HEK293 (cell line): ENCODE data around the gene KLK13.

Source experiments
- ZBTB17 ChIP-seq: fragments of 450-650 bp; formaldehyde crosslinking; IDR thresholded peaks from 2 replicates; pipeline ENCODE4 v1.5.1; 2016; ENCODE audit warnings: missing biosample characterization, missing genetic modification characterization
- ZIC2 ChIP-seq: fragments of 450-650 bp; formaldehyde crosslinking; IDR thresholded peaks from 2 replicates; pipeline ENCODE4 v1.5.1; 2016; ENCODE audit warnings: missing biosample characterization, missing genetic modification characterization
- ZNF350 ChIP-seq: fragments of 450-650 bp; formaldehyde crosslinking; IDR thresholded peaks from 2 replicates; pipeline ENCODE4 v1.5.0; 2017; ENCODE audit warnings: missing biosample characterization, mild to moderate bottlenecking, missing genetic modification characterization
- TF ChIP-seq, protein P1 (sequence below): fragments of 450-650 bp; formaldehyde crosslinking; IDR thresholded peaks from 2 replicates; pipeline ENCODE4 v1.5.1; 2016; ENCODE audit warnings: missing biosample characterization, missing genetic modification characterization
- TF ChIP-seq, protein P2 (sequence below): fragments of 450-650 bp; formaldehyde crosslinking; IDR thresholded peaks from 2 replicates; pipeline ENCODE4 v1.5.1; 2016; ENCODE audit warnings: missing biosample characterization, missing genetic modification characterization

- TF ChIP-seq ZIC2 (no peak), ZBTB17 (tag by site-specific recombination) (no peak), ZNF350 (tag by site-specific recombination) (no peak)
- TF ChIP-seq, protein P1, sequence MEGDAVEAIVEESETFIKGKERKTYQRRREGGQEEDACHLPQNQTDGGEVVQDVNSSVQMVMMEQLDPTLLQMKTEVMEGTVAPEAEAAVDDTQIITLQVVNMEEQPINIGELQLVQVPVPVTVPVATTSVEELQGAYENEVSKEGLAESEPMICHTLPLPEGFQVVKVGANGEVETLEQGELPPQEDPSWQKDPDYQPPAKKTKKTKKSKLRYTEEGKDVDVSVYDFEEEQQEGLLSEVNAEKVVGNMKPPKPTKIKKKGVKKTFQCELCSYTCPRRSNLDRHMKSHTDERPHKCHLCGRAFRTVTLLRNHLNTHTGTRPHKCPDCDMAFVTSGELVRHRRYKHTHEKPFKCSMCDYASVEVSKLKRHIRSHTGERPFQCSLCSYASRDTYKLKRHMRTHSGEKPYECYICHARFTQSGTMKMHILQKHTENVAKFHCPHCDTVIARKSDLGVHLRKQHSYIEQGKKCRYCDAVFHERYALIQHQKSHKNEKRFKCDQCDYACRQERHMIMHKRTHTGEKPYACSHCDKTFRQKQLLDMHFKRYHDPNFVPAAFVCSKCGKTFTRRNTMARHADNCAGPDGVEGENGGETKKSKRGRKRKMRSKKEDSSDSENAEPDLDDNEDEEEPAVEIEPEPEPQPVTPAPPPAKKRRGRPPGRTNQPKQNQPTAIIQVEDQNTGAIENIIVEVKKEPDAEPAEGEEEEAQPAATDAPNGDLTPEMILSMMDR (tag by site-specific recombination): no peak
- TF ChIP-seq, protein P2, sequence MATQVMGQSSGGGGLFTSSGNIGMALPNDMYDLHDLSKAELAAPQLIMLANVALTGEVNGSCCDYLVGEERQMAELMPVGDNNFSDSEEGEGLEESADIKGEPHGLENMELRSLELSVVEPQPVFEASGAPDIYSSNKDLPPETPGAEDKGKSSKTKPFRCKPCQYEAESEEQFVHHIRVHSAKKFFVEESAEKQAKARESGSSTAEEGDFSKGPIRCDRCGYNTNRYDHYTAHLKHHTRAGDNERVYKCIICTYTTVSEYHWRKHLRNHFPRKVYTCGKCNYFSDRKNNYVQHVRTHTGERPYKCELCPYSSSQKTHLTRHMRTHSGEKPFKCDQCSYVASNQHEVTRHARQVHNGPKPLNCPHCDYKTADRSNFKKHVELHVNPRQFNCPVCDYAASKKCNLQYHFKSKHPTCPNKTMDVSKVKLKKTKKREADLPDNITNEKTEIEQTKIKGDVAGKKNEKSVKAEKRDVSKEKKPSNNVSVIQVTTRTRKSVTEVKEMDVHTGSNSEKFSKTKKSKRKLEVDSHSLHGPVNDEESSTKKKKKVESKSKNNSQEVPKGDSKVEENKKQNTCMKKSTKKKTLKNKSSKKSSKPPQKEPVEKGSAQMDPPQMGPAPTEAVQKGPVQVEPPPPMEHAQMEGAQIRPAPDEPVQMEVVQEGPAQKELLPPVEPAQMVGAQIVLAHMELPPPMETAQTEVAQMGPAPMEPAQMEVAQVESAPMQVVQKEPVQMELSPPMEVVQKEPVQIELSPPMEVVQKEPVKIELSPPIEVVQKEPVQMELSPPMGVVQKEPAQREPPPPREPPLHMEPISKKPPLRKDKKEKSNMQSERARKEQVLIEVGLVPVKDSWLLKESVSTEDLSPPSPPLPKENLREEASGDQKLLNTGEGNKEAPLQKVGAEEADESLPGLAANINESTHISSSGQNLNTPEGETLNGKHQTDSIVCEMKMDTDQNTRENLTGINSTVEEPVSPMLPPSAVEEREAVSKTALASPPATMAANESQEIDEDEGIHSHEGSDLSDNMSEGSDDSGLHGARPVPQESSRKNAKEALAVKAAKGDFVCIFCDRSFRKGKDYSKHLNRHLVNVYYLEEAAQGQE (tag by site-specific recombination): no peak
Observed at GRCh38 chr19:51103926-51104341, 39.0 kb upstream of the KLK13 start.
